ENCODE results near the gene MPDU1. TPM values are rescaled to one million over a fixed set of nuclear protein-coding genes. Genes with fewer than 3 reads are reported as not detected.

MPDU1 gene
- total RNA-seq, 1 donor from 2014 or later = 56.3 TPM

- no peak overlapping the region for H3K4me3 ChIP-seq (ENCODE audit: low read depth, low read length)
- DNase-seq (ENCODE audit: low read depth) = no peak
- H3K36me3 ChIP-seq (ENCODE audit: control insufficient read depth, insufficient read depth, low read length) = peaks cover 38% of the 10 kb centered on the region
- H3K27me3 ChIP-seq (ENCODE audit: control insufficient read depth, insufficient read depth, low read length) = no peaks in the 10 kb centered on the region
- TF ChIP-seq CTCF (IDR thresholded peaks at IDR 0.05; ENCODE audit: insufficient read depth, low read length, severe bottlenecking) = no peak
- FAIRE-seq = no peak
Observed at GRCh38 chr17:7576432-7576937, 7.2 kb upstream of the MPDU1 start.

GRCh38 chr17:7577327-7578199, 6.1 kb upstream of the MPDU1 start:
- H3K36me3 ChIP-seq (ENCODE audit: control insufficient read depth, insufficient read depth, low read length) = peaks cover 40% of the 10 kb centered on the region
- DNase-seq (ENCODE audit: low read depth) (no peak), FAIRE-seq (peak; percentile 76)
- TF ChIP-seq CTCF (IDR thresholded peaks at IDR 0.05; ENCODE audit: insufficient read depth, low read length, severe bottlenecking) = no peak
- no peaks in the 10 kb centered on the region for H3K27me3 ChIP-seq (ENCODE audit: control insufficient read depth, insufficient read depth, low read length)
- no peak overlapping the region for H3K4me3 ChIP-seq (ENCODE audit: low read depth, low read length)

GRCh38 chr17:7579001-7579833, 4.4 kb upstream of the MPDU1 start, which contains the start of gene CD68:
Gene CD68 (plus strand): TSS chr17:7579638. CDS start chr17:7579678, 40 bp downstream.
- no peak for TF ChIP-seq CTCF (IDR thresholded peaks at IDR 0.05; ENCODE audit: insufficient read depth, low read length, severe bottlenecking)
- no peaks in the 10 kb centered on the region for H3K27me3 ChIP-seq (ENCODE audit: control insufficient read depth, insufficient read depth, low read length)
- peaks cover 35% of the 10 kb centered on the region for H3K36me3 ChIP-seq (ENCODE audit: control insufficient read depth, insufficient read depth, low read length)
- peak within 1 kb of the TSS; percentile 1 for H3K4me3 ChIP-seq (ENCODE audit: low read depth, low read length)
- FAIRE-seq = peak; percentile 86
- DNase-seq (ENCODE audit: low read depth) = peak; percentile 98

- no peaks in the 10 kb centered on the region for H3K27me3 ChIP-seq (ENCODE audit: control insufficient read depth, insufficient read depth, low read length)
- peaks cover 28% of the 10 kb centered on the region for H3K36me3 ChIP-seq (ENCODE audit: control insufficient read depth, insufficient read depth, low read length)
- FAIRE-seq = no peak
- TF ChIP-seq CTCF (IDR thresholded peaks at IDR 0.05; ENCODE audit: insufficient read depth, low read length, severe bottlenecking) = no peak
- H3K4me3 ChIP-seq (ENCODE audit: low read depth, low read length) = peak overlapping the region; percentile 1
- no peak for DNase-seq (ENCODE audit: low read depth)
Observed at GRCh38 chr17:7579834-7580603, 3.6 kb upstream of the MPDU1 start.

Data from bronchial epithelial cell (primary cell).